SK-N-SH (cell line): ENCODE measurements around the gene EBF3. TPM values are rescaled to one million over a fixed set of nuclear protein-coding genes. Genes with fewer than 3 reads are reported as not detected.

Source experiments
- CTCF ChIA-PET: fragments of 300-600, 350-600 bp; formaldehyde crosslinking; extraction: SDS; loops from one replicate; lab custom pipeline; 2021; lab: Yijun Ruan, JAX
- POLR2A ChIA-PET: fragments of 350-600 bp; sonication (Branson Sonifier 250); formaldehyde crosslinking; extraction: SDS; loops from one replicate; lab custom pipeline; 2020; ENCODE audit warnings: antibody characterized with exemption, inconsistent platforms; lab: Yijun Ruan, JAX
- DNase-seq: peaks from one replicate; pipeline ENCODE4 v3.0.0; 2012
- H2AFZ ChIP-seq: fragments of 200-600 bp; sonication (generic); 2 replicates; pipeline ENCODE4 v1.8.1; 2016; ENCODE audit warnings: antibody characterized with exemption, mild to moderate bottlenecking, low read depth
- H3F3A ChIP-seq: fragments of 200-600 bp; sonication (generic); replicated peaks from 2 replicates; pipeline ENCODE3; 2016; ENCODE audit warnings: antibody characterized with exemption, mild to moderate bottlenecking; ENCODE audit not compliant: insufficient read depth
- H3K27ac ChIP-seq, 2 experiments: fragments of 200-500 bp in 1 of 2; fragments of 200-600 bp in 1 of 2; sonication (Bioruptor generic) in 1 of 2; sonication (generic), shearing (Covaris generic) in 1 of 2; 2 replicates each; pipeline versions ENCODE4 v1.5.1 to v1.6.1; 2014 to 2016; ENCODE audit warnings: low read depth in 2 of 2, inconsistent platforms in 1 of 2, low read length in 1 of 2, mild to moderate bottlenecking in 1 of 2, mixed read lengths in 1 of 2
- H3K27me3 ChIP-seq: fragments of 200-600 bp; sonication (generic), shearing (Covaris generic); 2 replicates; pipeline ENCODE4 v1.6.1; 2016; ENCODE audit warnings: mixed run types; ENCODE audit not compliant: insufficient read depth
- H3K36me3 ChIP-seq, 2 experiments: fragments of 200-500 bp in 1 of 2; fragments of 200-600 bp in 1 of 2; sonication (Bioruptor generic) in 1 of 2; sonication (generic) in 1 of 2; replicated peaks in 1 of 2; 2 replicates each; pipeline versions ENCODE3 to v1.5.1; 2014 to 2016; ENCODE audit warnings: low read length in 1 of 2, mild to moderate bottlenecking in 1 of 2; ENCODE audit not compliant: insufficient read depth in 2 of 2, control insufficient read depth in 1 of 2
- H3K4me1 ChIP-seq, 2 experiments: fragments of 200-500 bp in 1 of 2; fragments of 200-600 bp in 1 of 2; sonication (Bioruptor generic) in 1 of 2; sonication (generic), shearing (Covaris generic) in 1 of 2; 2 replicates each; pipeline versions ENCODE4 v1.5.1 to v1.6.1; 2014 to 2016; ENCODE audit warnings: low read depth in 1 of 2, low read length in 1 of 2, mixed run types in 1 of 2; ENCODE audit not compliant: insufficient read depth in 2 of 2, control insufficient read depth in 1 of 2
- H3K4me2 ChIP-seq: fragments of 200-600 bp; sonication (generic), shearing (Covaris generic); 2 replicates; pipeline ENCODE4 v1.6.1; 2017; ENCODE audit warnings: mixed run types
- H3K4me3 ChIP-seq, 2 experiments: fragments of 200-500 bp in 1 of 2; fragments of 200-600 bp in 1 of 2; sonication (Bioruptor generic) in 1 of 2; sonication (generic), shearing (Covaris generic) in 1 of 2; 2 replicates each; pipeline versions ENCODE4 v1.5.1 to v1.8.1; 2014 to 2016; ENCODE audit warnings: low read depth in 2 of 2, inconsistent platforms in 1 of 2, low read length in 1 of 2, mild to moderate bottlenecking in 1 of 2, mixed read lengths in 1 of 2, moderate library complexity in 1 of 2
- H3K79me2 ChIP-seq: fragments of 200-600 bp; sonication (generic); 2 replicates; pipeline ENCODE4 v1.8.1; 2017; ENCODE audit warnings: mild to moderate bottlenecking; ENCODE audit not compliant: insufficient read depth
- H3K9ac ChIP-seq: fragments of 200-600 bp; sonication (generic); 2 replicates; pipeline ENCODE4 v1.6.1; 2017; ENCODE audit warnings: mixed run types
- H3K9me2 ChIP-seq: fragments of 200-600 bp; sonication (generic); 2 replicates; pipeline ENCODE4 v1.6.1; 2017; ENCODE audit warnings: mixed run types
- H3K9me3 ChIP-seq: fragments of 200-600 bp; sonication (generic); 2 replicates; pipeline ENCODE4 v1.6.1; 2017; ENCODE audit warnings: mixed run types, mild to moderate bottlenecking, moderate library complexity
- H4K20me1 ChIP-seq: fragments of 200-600 bp; sonication (generic); 2 replicates; pipeline ENCODE4 v1.6.1; 2017; ENCODE audit warnings: mild to moderate bottlenecking, mixed run types; ENCODE audit not compliant: insufficient read depth
- EZH2phosphoT487 ChIP-seq: fragments of 200-600 bp; sonication (generic); IDR thresholded peaks from 2 replicates; pipeline ENCODE4 v1.6.1; 2017; ENCODE audit warnings: low read depth, mixed run types, mild to moderate bottlenecking, antibody characterized with exemption, moderate library complexity, borderline replicate concordance
- FOXM1 ChIP-seq: IDR thresholded peaks from 2 replicates; pipeline ENCODE4 v1.4.0; 2012; ENCODE audit warnings: low read depth, mild to moderate bottlenecking
- GATA2 ChIP-seq: sonication (generic); formaldehyde crosslinking; IDR thresholded peaks from 2 replicates; pipeline ENCODE4 v1.5.0; 2020; ENCODE audit warnings: mild to moderate bottlenecking, missing genetic modification reagents
- JUND ChIP-seq: IDR thresholded peaks from 2 replicates; pipeline ENCODE4 v1.4.0; 2012
- MXI1 ChIP-seq: IDR thresholded peaks from 2 replicates; pipeline ENCODE4 v1.6.1; 2012; ENCODE audit warnings: mild to moderate bottlenecking, low read depth, low read length, improper control_type of control experiment
- NFIC ChIP-seq: IDR thresholded peaks from 2 replicates; pipeline ENCODE4 v1.4.0; 2012; ENCODE audit warnings: borderline replicate concordance
- NRF1 ChIP-seq: IDR thresholded peaks from 2 replicates; pipeline ENCODE4 v1.6.1; 2012; ENCODE audit warnings: low read depth, mild to moderate bottlenecking, low read length
- POLR2AphosphoS5 ChIP-seq: IDR thresholded peaks from 2 replicates; pipeline ENCODE4 v1.6.1; 2012; ENCODE audit warnings: low read depth, low read length
- RAD21 ChIP-seq: IDR thresholded peaks from 2 replicates; pipeline ENCODE4 v1.6.1; 2012; ENCODE audit warnings: mild to moderate bottlenecking, low read length
- RFX5 ChIP-seq: IDR thresholded peaks from 2 replicates; pipeline ENCODE4 v1.6.1; 2012; ENCODE audit warnings: mild to moderate bottlenecking, improper control_type of control experiment, low read length
- SIN3A ChIP-seq: IDR thresholded peaks from 2 replicates; pipeline ENCODE4 v1.6.1; 2012; ENCODE audit warnings: low read depth, mild to moderate bottlenecking, low read length, moderate library complexity, borderline replicate concordance
- SMC3 ChIP-seq: IDR thresholded peaks from 2 replicates; pipeline ENCODE4 v1.6.1; 2012; ENCODE audit warnings: low read depth, low read length, improper control_type of control experiment
- TCF12 ChIP-seq: IDR thresholded peaks from 2 replicates; pipeline ENCODE4 v1.4.0; 2012
- YY1 ChIP-seq: IDR thresholded peaks from 2 replicates; pipeline ENCODE4 v1.4.0; 2012; ENCODE audit warnings: low read depth, mild to moderate bottlenecking
- WGBS: methylation state at CpG from one replicate; pipeline ENCODE4 v1.1.6; 2017; ENCODE audit warnings: low lambda C conversion rate; 5-methylcytosine and 5-hydroxymethylcytosine counted together
- polyA plus RNA-seq, 3 experiments: library from polyadenylated mRNA; depleted of rRNA; stranded (reverse); fragments of >200 nt; gene quantifications; 2 replicates each; pipeline ENCODE4 v1.2.3, GENCODE V29; 2012
- TF ChIP-seq, protein P1 (sequence below): IDR thresholded peaks from 2 replicates; pipeline ENCODE4 v1.4.0; 2012; ENCODE audit warnings: low read depth, borderline replicate concordance
- TF ChIP-seq, protein P2 (sequence below): fragments of 150-350 bp; IDR thresholded peaks from 2 replicates; pipeline ENCODE4 v1.6.1; 2017; ENCODE audit warnings: antibody characterized with exemption, low read length, low read depth, borderline replicate concordance
- TF ChIP-seq, protein P3 (sequence below): IDR thresholded peaks from 2 replicates; pipeline ENCODE4 v1.6.1; 2012; ENCODE audit warnings: mild to moderate bottlenecking, low read depth, low read length, moderate library complexity
- TF ChIP-seq, protein P4 (sequence below): IDR thresholded peaks from 2 replicates; pipeline ENCODE4 v1.4.0; 2012; ENCODE audit warnings: low read depth
- TF ChIP-seq, protein P5 (sequence below): IDR thresholded peaks from 2 replicates; pipeline ENCODE4; 2012

The EBF3 gene
- polyA plus RNA-seq, 1 of the 3 experiments (the other 2 are of a cell fraction), result not detected

DNA sequence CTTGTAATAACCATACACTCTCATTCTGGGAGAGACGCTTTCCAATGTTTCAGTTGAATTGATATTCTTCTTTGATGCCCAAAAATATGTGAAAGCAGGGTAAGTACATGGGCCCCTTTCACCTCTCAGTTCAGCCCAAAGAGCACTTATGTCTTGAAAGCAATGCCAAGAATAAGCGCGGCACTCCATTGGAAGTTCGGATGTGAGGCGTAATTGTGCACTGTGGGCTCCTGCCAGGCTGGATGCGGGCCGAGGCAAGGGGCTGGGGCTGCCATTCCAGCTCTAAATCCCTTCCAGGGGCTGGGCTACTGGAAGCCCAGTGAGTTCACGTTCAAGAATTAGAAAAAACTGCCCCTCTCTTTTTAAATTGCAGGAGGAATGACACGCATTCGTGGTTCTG, 113.8 kb downstream of the EBF3 start:
- Histone ChIP-seq H3K27me3 (no peaks in the 10 kb centered on the region), H3K4me3 (no peak overlapping the region), H3F3A (no peaks in the 10 kb centered on the region), H3K27ac (no peak overlapping the region), H4K20me1 (no peaks in the 10 kb centered on the region), H3K9me3 (no peaks in the 10 kb centered on the region), H3K36me3 (no peaks in the 10 kb centered on the region), H2AFZ (no peak overlapping the region), H3K9me2 (no peaks in the 10 kb centered on the region), H3K9ac (no peak overlapping the region), H3K4me1 (no peaks in the 10 kb centered on the region; a peak in 2 of 4 replicates), H3K4me2 (no peak overlapping the region), H3K79me2 (no peaks in the 10 kb centered on the region)
- DNase-seq, result no peak
- WGBS, result 53% methylated on average over 10 of the region's 10 CpGs
- ChIA-PET POLR2A (no interaction called here), CTCF (interaction anchor here (1.1 kb wide), 1 partner anchor 39 kb away, joined by 3 read pairs; no protein-coding TSS in a partner anchor)
- TF ChIP-seq NFIC, result no peak

DNA sequence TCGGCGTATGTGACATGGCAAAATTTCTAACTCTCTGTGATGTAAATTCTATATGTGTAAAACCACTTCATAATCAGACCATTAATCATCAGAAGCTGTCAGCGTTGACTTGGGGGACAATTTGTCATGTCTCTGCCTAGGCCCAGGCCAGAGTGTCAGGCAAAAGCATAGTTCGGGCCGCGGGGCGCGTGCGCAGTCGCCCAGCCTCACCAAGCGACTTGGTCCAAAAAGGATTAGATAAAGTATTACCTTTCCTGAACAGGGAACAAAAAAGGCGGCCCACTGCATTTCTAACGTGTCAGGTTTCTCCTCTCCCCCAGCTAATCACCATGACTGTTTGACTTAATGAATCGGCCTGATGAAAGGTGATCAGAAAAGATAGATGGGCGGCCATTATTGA, 114.2 kb downstream of the EBF3 start:
- no peaks in the 10 kb centered on the region for H3K79me2 ChIP-seq
- H3K4me3 ChIP-seq, result no peak overlapping the region
- no peak overlapping the region for H3K4me2 ChIP-seq
- CTCF ChIA-PET, result interaction anchor here (1.1 kb wide), 1 partner anchor 39 kb away, joined by 3 read pairs; no protein-coding TSS in a partner anchor
- no peaks in the 10 kb centered on the region for H4K20me1 ChIP-seq
- TF ChIP-seq, protein P1, sequence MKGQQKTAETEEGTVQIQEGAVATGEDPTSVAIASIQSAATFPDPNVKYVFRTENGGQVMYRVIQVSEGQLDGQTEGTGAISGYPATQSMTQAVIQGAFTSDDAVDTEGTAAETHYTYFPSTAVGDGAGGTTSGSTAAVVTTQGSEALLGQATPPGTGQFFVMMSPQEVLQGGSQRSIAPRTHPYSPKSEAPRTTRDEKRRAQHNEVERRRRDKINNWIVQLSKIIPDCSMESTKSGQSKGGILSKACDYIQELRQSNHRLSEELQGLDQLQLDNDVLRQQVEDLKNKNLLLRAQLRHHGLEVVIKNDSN, result no peak
- TF ChIP-seq, protein P2, sequence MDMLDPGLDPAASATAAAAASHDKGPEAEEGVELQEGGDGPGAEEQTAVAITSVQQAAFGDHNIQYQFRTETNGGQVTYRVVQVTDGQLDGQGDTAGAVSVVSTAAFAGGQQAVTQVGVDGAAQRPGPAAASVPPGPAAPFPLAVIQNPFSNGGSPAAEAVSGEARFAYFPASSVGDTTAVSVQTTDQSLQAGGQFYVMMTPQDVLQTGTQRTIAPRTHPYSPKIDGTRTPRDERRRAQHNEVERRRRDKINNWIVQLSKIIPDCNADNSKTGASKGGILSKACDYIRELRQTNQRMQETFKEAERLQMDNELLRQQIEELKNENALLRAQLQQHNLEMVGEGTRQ, result no peak
- no peak for TF ChIP-seq JUND
- no peak for TF ChIP-seq RFX5
- TF ChIP-seq SMC3, result no peak
- TF ChIP-seq, protein P3, sequence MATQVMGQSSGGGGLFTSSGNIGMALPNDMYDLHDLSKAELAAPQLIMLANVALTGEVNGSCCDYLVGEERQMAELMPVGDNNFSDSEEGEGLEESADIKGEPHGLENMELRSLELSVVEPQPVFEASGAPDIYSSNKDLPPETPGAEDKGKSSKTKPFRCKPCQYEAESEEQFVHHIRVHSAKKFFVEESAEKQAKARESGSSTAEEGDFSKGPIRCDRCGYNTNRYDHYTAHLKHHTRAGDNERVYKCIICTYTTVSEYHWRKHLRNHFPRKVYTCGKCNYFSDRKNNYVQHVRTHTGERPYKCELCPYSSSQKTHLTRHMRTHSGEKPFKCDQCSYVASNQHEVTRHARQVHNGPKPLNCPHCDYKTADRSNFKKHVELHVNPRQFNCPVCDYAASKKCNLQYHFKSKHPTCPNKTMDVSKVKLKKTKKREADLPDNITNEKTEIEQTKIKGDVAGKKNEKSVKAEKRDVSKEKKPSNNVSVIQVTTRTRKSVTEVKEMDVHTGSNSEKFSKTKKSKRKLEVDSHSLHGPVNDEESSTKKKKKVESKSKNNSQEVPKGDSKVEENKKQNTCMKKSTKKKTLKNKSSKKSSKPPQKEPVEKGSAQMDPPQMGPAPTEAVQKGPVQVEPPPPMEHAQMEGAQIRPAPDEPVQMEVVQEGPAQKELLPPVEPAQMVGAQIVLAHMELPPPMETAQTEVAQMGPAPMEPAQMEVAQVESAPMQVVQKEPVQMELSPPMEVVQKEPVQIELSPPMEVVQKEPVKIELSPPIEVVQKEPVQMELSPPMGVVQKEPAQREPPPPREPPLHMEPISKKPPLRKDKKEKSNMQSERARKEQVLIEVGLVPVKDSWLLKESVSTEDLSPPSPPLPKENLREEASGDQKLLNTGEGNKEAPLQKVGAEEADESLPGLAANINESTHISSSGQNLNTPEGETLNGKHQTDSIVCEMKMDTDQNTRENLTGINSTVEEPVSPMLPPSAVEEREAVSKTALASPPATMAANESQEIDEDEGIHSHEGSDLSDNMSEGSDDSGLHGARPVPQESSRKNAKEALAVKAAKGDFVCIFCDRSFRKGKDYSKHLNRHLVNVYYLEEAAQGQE, result no peak
- TF ChIP-seq, protein P4, sequence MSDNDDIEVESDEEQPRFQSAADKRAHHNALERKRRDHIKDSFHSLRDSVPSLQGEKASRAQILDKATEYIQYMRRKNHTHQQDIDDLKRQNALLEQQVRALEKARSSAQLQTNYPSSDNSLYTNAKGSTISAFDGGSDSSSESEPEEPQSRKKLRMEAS, result no peak
- no peak for TF ChIP-seq YY1
- no peak for TF ChIP-seq TCF12
- no peak for TF ChIP-seq NFIC
- no peak for TF ChIP-seq RAD21
- TF ChIP-seq EZH2phosphoT487, result no peak
- TF ChIP-seq FOXM1, result no peak
- no peak for TF ChIP-seq NRF1
- TF ChIP-seq SIN3A, result no peak
- TF ChIP-seq GATA2, result no peak
- TF ChIP-seq, protein P5, sequence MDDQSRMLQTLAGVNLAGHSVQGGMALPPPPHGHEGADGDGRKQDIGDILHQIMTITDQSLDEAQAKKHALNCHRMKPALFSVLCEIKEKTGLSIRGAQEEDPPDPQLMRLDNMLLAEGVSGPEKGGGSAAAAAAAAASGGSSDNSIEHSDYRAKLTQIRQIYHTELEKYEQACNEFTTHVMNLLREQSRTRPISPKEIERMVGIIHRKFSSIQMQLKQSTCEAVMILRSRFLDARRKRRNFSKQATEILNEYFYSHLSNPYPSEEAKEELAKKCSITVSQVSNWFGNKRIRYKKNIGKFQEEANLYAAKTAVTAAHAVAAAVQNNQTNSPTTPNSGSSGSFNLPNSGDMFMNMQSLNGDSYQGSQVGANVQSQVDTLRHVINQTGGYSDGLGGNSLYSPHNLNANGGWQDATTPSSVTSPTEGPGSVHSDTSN, result no peak
- no peak for TF ChIP-seq MXI1
- no peak for TF ChIP-seq POLR2AphosphoS5
- TF ChIP-seq, all 33 proteins: peak for 0
- DNase-seq, result no peak
- no peaks in the 10 kb centered on the region for H3K36me3 ChIP-seq
- H3K9me2 ChIP-seq, result no peaks in the 10 kb centered on the region
- no peaks in the 10 kb centered on the region; a peak in 2 of 4 replicates for H3K4me1 ChIP-seq
- H2AFZ ChIP-seq, result no peak overlapping the region
- H3K9me3 ChIP-seq, result no peaks in the 10 kb centered on the region
- no peaks in the 10 kb centered on the region for H3F3A ChIP-seq
- WGBS, result 72% methylated on average over 15 of the region's 15 CpGs
- POLR2A ChIA-PET, result no interaction called here
- H3K9ac ChIP-seq, result no peak overlapping the region
- H3K27ac ChIP-seq, result no peak overlapping the region
- no peaks in the 10 kb centered on the region for H3K27me3 ChIP-seq
